Stimulated activated CD4-positive, alpha-beta T cell treated with anti-CD3 and anti-CD28 coated beads, Interleukin-12 subunit alpha, Interleukin-12 subunit beta, amount 100 ng/mL, for 24 hours (primary cell): Measurements from ENCODE around the gene TMEM236.

Source experiments
- DNase-seq, 2 experiments: peaks; one replicate each; pipeline ENCODE4 v3.0.0-alpha.2; 2020; ENCODE audit warnings: low read depth in 2 of 2

Gene TMEM236

DNA sequence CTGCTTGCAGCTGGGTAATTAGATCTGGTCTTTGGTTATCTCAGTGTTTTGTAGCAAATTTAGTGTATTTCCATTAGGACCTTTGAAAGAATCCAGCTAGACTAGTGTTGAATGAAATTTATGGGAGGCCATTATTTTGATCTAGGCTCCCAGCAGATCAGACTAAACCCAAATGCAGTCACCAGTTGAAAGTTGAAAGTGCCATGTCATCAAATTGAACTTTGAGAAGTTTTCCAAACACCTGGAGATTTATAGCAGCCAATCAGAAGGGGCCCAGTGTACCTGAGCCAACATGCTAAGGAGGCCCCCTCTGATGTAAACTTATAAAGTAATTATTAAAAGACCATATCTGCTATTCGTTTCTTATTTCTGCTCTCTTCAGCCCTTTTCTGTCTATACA, 11.3 kb upstream of the TMEM236 start:
- no peak for DNase-seq

DNA sequence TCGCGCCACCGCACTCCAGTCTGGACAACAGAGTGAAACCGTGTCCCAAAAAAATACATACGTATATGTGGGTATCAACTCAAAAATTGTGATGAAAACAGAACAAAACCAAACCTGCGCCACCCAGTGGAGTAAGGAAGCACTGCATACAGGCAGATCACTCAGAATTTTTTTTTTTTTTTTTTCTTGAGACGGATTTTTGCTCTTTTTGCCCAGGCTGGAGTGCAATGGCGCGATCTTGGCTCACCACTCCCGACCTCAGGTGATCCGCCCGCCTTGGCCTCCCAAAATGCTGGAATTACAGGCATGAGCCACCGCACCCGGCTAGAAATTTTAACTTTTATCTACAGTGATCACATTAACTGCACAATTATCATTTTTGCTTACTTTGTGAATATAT, 9.1 kb upstream of the TMEM236 start:
- peak; percentile 26 to 73 for DNase-seq

DNA sequence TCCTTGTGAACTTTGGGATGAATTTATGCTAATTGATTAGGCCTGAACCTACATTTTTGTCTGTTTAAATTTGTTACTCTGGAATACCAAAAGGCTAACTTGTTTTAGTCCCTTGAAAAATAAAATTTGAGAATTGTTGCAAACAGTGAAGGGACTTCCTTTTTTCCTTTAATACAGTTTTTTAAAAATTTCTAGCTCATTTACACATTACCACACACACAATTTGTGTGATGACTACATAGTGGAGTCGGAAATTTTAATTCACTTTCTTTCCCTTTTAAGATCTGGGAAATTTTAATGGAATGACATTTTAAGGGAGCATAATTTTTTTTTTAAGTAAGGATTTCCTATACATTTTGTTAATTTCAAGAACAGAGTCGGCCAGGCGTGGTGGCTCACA, 8.6 kb upstream of the TMEM236 start:
- DNase-seq = no peak

DNA sequence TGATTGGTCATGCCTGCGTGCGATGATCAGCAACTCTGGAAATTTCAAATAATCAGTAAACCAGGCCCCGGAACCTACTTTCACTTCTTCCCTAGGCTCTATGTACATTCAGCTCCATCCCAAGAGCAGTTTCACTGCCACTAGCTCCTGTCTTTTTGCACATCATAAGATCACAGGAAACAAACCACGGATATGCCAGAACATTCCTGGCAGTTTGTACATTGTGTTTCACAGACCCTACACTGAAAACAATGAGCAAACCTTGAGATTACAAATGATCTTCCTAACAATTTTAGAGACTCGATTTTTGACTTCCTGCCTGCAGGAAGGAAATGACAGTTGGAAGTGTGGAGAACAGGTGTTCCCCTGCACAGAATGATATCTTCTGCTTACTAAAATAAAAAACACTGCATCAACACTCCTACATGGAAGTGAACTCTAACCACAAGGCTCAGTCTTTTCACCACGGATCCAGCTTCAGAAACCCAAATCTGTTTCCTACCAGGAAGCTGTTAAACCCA, 7.6 kb upstream of the TMEM236 start:
- no peak for DNase-seq

DNA sequence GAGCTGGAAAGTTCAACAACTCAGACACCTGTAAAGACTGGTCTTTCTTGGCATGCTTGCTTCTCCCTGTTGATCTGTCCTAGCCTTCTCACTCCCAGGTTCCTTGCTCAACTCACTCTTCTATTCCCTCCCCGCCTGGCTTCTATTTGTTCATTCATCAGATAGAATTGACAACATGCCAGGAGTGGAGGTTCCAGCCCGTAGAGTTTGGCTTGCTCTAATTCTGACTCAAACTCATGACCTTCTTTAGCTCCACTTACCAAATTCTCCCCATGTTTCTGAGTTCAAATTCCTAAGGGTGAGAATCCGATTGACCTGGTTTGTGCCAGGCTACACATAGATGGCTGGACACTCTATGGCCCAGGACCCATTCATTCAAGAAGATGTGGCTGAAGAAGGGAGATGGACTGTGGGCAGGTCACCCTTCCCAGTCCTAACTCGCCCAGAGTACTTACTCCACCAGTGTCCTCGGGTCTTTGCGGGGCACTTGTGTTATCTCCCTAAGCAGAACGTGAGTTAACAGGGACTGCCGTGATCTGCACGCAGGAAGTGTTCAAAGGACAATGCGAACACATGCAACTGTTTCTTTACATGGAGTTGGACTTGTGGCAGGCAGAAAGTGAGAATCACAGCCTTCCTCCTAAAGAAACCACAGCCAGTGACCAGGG, 4.0 kb upstream of the TMEM236 start:
- DNase-seq = no peak

DNA sequence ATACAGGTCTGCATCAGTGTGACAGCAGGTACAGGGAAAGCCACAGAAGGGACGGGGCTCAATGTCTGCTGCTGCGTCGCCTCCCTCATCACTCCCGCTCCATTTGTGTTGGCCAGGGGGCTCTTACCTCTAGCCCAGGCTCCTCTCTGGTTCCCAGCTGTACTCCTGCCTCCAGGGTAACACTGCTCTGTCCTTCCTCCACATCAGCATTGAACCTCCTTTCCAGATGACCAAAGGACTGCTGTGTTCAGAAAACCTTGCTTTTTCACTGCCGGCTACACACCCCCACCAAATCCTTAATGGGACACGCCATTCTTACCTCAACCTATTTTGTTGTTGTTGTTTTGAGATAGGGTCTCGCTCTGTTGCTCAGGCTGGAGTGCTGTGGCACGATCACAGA, 2.1 kb upstream of the TMEM236 start:
- DNase-seq = no peak

DNA sequence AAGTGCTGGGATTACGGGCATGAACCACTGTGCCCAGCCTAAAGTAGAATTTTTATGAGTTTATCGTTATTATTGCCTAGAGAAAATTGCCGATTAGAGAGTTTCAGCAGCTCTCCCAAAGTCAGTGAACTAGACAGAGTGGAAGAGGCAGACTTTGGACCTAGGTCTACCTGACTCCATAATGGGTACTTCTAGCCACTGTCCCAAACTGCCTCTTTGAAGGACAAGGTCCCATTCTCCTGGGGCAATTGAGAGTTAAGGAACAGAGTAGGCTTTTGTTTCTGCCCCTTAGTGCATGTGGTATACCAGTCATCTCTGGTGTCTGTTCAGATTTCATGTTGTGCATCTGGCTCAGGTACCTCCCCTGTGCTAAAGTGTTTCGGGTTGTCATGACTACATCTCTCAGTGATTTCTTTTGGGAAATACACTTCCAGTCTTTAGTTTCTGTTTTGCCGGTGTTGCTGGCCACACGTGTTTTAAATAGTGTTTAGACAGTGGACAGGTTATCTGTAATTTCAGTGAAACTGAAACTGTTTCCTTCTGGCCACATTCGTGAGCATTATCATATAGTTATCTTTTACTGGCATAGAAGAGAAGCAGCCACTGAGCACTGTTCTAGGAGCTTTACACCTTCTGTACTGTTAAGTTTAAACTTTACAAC, 4.7 kb downstream of the TMEM236 start:
- DNase-seq = no peak

DNA sequence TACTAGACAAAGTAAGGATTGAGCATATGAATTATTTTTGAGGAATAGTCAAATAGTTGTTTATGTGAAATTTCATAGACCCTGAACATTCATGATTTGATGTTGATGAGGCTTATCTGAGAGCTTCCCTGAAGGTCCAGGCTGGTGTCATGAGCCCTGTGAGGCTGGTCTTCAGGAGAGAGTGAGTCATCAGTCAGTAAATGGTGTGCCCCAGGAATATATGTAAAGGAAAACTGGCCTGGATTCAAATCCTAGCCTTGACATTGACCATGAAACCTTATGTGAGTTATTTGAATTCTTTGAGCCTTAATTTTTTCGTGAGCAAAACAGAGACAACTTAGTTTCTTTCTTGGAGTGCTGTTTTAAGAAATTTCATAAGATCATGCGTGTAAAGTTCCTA, 6.2 kb downstream of the TMEM236 start:
- DNase-seq = no peak

DNA sequence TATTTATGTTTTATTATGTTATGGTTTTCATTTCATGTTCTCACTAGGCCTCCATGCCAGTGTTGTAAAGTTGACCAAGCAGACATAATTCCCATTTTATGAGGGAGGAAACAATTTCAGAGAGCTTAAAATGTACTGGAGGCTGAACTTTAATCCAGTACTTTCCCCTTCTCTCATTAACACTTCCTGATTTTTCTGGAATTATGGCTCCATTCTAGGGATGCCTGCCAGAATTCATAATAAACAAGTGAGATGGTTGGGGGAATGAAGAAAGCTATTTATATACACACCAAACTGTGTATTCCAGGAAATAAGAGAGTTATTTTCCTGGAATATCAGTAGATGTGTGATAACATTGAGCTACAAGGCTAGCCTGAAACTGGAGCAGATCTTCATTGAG, 6.9 kb downstream of the TMEM236 start:
- DNase-seq = no peak

DNA sequence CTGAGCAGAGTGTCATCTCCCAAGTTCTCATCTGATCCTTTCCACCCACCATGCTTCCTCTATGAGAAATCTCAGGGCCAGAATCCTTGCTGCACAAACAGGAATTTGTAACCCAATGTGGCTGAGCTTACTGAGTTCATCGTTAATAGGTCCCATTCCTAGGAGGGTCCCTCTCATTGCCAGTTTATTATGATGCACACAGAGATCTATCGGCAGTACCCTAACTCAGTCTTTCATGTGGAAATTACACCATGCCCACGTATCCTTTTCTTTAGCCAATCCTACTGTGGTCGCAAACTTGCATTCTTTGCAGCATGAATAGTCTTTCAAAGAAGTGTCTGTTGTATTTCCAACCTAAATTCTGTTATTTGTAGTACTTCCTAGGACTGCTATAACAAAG, 12.1 kb downstream of the TMEM236 start:
- DNase-seq = no peak

DNA sequence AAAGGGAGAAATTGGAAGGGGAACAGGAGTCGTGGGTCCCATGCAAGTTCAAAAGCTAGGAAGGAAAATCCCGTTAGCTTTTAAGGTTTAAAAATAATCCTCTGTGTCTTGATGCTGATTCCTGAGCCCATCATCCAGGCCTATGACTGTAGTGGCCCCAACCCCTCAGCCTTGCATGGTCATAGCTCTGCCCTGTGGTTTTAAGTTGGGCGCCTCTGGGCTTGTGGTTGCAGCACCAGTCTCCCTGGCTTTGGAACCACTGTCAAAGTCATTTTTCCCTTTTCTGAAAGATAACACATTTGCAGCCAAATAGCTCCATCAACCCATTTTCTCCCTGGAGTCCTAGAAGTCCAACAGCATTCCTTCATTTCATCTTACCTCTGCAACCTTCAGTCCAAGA, 13.6 kb downstream of the TMEM236 start:
- DNase-seq = no peak

DNA sequence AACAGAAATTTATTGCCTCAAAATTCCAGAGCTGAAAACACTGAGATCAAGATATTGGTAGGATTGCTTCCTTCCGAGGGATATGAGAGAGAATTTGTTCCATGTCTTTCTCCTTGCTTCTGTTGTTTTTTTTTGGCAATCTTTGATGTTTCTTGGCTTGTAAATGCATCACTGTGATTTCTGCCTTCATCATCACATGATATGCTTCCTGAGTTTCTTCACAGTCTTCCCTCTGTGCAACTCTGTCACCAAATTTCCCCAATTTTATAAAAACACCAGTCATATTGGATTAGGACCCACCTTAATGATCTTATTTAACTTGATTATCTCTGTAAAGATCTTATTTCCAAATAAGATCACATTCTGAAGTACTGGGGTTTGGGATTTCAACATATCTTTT, 14.7 kb downstream of the TMEM236 start:
- DNase-seq = no peak

DNA sequence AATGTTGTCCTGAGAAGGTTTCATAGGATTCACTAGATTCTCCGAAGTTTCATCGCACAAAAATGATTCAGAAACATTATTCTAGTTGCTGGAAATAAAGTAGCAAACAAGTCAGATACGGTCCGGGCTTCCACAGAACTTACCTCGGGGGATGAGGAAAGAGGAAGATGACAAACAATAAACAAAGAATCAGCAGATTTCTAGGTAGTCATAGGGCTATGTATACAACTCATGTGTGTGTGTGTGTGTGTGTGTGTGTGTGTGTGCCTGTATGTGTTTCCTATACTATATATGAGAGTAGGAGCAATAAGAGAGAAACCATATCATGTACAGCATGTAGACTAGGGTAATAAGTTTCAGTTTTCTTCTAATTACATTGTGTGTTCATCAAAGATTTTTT, 16.5 kb downstream of the TMEM236 start:
- no peak for DNase-seq

DNA sequence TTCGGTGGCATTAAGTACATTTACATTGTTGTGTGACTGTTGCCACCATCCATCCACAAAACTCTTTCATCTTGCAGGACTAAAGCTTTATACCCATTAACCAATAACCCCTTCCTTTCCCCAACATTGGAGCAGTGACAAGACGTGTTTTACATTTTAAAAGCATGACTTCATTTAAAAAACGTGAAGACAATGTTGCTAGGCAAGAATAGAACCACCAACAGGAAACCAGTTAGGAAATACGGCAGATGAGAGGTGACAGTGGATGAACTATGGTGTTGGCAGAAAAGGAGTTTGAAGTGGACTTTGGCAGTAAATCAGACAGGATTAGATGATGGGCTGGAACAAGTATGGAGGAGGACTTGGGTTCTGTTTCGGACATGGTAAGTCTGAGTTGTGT, 17.0 kb downstream of the TMEM236 start:
- no peak for DNase-seq

DNA sequence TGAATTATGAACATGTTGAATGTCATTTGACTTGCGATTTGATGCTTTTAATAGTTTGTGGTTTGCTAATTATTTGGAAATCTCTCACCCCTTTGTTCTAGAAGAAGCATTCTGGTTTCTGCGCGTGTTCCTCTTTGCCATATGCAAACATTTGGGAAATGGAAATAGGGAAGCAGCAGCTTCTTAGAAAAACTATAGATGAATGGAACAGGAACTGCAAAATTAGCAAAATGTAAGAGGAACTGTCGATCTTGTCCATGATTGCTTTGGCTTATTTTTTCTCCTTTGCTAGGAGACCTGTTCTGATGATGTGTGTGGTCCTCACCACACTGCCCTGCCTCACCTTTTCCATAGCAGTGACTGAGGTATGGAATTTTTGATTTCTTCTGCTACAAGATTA, 19.0 kb downstream of the TMEM236 start:
- no peak for DNase-seq

DNA sequence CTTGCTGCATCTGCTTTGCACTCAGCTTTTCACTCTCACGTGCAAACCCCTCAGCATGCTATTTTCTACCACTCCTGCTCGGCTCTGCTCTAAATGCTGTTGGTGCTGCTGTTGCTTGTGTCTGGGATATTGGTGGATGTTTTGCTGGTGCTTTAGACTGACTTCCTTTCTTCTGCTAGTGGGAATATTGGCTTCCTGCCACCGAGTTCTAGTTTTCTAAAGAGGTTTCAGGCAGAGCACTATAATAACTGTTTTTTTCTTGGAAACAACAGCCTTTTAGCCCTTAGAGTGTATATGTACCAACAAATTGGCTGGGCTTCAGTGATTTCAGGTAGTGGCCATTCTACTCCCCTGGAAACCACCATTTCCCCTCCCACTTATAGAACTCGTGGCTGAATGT, 27.8 kb downstream of the TMEM236 start:
- no peak for DNase-seq

DNA sequence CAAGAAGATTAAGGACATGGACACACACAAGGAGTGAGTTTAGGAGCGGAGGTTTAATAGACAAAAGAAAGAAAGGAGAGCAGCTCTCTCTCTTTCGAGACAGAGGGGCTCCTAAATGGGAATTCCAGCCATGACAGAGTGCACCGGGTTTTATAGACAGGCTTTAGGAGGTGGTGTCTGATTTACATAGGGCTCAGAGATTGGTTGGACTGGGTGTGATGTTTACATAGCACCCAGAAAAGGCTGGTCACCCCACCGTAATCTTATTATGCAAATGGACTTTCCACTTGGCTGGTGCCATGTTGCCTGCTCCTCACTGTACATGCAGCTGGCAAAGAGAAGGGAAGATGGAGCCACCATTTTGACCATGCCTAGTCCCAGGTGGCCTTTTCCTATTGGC, 28.7 kb downstream of the TMEM236 start:
- no peak for DNase-seq

DNA sequence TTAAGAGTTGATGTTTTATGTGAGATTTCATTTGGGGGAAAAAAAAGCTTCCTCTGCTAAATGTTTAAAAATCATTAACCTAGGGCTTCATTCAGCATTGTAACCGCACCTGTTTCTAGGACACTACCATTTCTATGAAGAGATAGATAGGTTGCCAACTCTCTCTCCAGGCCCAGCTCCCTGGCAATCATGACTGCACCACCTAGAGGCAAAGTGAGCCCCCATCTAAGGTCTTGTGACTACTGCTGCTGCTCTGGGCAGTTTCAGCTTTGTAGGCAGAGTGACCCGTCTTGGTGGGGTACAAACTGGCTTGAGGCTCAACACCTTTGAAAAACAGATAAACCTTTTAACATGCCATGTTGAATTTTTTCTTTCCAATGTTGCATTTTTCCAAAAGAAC, 29.9 kb downstream of the TMEM236 start:
- no peak for DNase-seq

DNA sequence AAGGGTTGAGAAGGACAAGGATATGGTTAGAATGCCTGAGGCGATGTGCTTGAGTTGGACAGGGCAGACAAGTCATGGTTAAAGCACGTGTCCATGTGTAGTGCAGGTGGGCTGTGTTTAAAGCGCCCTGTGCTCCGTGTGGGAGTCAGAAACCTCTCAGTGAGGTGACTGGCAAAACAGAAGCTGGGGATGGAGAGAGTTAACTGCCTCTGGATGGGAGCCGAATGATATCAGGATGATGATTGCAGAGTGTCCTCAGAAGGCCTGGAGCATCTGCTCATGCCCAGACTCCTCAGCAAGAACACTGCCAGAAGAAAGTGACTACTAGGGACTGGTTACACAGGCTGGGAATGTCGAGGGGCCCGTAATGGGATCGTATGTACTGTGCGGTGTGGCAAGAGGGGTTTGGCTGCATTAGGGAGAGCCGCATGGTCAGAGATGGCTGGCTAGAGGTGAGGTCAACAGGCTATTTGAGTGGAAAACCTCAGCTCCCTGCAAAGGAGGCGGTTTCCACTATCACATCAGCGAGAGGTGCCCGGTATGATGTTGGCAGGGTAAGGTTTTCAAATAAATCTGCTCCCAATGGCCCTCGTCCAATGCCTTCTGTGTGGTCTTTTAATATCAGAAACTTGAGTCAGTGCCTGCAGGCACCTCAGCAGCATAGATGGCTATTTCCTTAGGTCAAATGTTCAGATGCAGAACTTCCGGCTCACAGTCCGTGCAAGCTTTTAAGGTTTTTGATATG, 31.1 kb downstream of the TMEM236 start:
- no peak for DNase-seq

DNA sequence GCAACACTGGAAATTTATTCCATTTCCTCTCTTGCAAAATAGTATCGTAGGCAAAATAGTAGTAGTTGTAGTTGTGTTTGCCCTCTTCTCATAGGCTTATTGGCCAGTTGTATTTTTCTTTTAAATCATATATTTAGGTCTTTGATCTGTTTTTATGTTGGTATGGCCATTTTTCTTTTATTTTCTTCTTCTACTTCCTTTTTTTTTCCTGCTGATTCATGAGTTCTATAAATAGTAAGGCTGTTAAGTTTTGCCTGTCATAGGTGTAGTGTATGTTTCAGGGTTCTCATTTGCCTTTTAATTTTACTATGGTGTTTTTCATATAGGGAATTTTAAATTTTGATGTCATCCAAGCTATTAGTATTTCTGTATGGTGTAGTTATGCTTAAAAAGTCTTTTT, 31.8 kb downstream of the TMEM236 start:
- no peak for DNase-seq

DNA sequence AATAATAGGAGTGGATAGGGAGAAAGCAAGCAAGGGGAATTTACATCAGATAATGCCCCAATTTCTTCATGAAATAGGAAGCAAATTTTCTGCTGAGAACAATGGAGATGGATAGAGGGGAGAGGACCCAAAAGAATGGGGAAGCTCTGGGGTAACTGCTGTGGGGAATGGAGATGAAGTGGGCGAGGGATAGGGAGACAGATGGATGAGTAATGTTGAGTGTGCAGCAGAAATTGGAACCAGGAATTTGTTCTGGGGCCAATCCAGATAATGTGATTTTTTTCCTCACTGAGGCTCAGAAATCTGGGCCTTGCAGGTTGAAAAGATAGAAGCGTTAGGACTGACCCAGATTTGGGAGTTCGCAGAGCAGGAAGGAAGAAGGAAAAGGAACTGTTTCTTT, 32.7 kb downstream of the TMEM236 start:
- DNase-seq = no peak

DNA sequence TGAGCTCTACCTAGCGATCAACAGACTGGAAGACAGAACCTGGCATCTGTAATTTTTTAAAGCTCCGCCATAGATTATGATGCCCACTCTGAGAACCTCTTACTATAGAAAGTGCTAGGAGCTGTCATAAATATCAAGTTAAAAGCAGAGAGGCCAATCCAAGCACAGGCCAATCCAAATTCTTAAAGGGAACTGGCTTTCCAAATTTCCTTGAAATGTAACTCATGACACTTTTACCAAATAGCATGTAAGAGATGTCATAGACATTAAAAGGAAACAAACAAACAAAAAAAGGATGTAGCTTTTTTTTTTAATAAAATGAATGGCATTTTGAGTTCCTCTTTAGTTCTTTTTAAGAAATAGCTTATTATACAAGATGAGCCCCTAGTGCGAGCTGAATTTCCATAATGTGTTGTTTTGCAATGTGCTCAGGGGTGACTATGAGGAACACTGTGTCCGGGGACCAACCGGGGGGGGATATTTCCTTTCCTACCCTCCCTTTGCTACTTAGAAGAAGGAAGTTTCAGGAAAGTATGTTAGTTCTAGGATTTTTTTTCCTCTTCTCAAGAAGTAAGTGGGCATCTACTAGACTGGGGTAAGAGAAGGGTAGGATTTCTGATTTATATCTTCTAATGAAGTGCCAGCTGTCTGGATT, 33.4 kb downstream of the TMEM236 start:
- no peak for DNase-seq
